HG02885 (cell line): ENCODE measurements around the gene ALG8.
"Not testable (repeated sequence)": the region's sequence is repeated elsewhere in the genome, so short reads cannot be mapped to it uniquely, and the experiment has no call there.

ENCODE experiments used
- ATAC-seq: cut with Tn5 transposase; IDR thresholded peaks from one replicate; pipeline ENCODE4 v1.9.1; 2021; ENCODE audit warnings: mild to moderate bottlenecking; ENCODE audit not compliant: unreplicated experiment, poor library complexity

ALG8 gene

GRCh38 chr11:78076733-78077403 is 62.6 kb downstream of the ALG8 start:
- ATAC-seq: no peak

- ATAC-seq: no peak
Measured at GRCh38 chr11:78074756-78075155, 64.7 kb downstream of the ALG8 start.

GRCh38 chr11:78072455-78072854 is 67.0 kb downstream of the ALG8 start:
- ATAC-seq: no peak

GRCh38 chr11:78071717-78072116 is 67.7 kb downstream of the ALG8 start:
- ATAC-seq: no peak

- no peak for ATAC-seq
Measured at GRCh38 chr11:78070621-78071020, 68.8 kb downstream of the ALG8 start.

GRCh38 chr11:78069465-78069864 is 70.0 kb downstream of the ALG8 start:
- ATAC-seq: no peak

- no peak for ATAC-seq
Measured at GRCh38 chr11:78067704-78068103, 71.7 kb downstream of the ALG8 start.

GRCh38 chr11:78066471-78066870 is 73.0 kb downstream of the ALG8 start:
- no peak for ATAC-seq

- no peak for ATAC-seq
Measured at GRCh38 chr11:78065203-78065602, 74.2 kb downstream of the ALG8 start.

- no peak for ATAC-seq
Measured at GRCh38 chr11:78063440-78064181, 75.8 kb downstream of the ALG8 start, which contains the start of gene THRSP. THRSP (plus strand) TSS chr11:78063861; CDS start chr11:78063882, 21 bp downstream.

GRCh38 chr11:78062671-78063070 is 76.8 kb downstream of the ALG8 start:
- ATAC-seq: no peak

GRCh38 chr11:78061921-78062311 is 77.5 kb downstream of the ALG8 start:
- no peak for ATAC-seq

GRCh38 chr11:78061088-78061920 is 78.1 kb downstream of the ALG8 start:
- no peak for ATAC-seq

GRCh38 chr11:78060533-78060932 is 78.9 kb downstream of the ALG8 start:
- ATAC-seq: no peak

GRCh38 chr11:78059749-78060328 is 79.6 kb downstream of the ALG8 start:
- ATAC-seq: not testable (repeated sequence)

- ATAC-seq: no peak
Measured at GRCh38 chr11:78057462-78058055, 81.9 kb downstream of the ALG8 start.

GRCh38 chr11:78056093-78056492 is 83.3 kb downstream of the ALG8 start:
- ATAC-seq: no peak

- ATAC-seq: no peak
Measured at GRCh38 chr11:78054971-78055370, 84.5 kb downstream of the ALG8 start.

GRCh38 chr11:78050964-78051831 is 88.2 kb downstream of the ALG8 start:
- no peak for ATAC-seq
